Activated T-cell treated with anti-CD3 and anti-CD28 coated beads for 1 hour (primary cell): Measurements from ENCODE around the gene TSPAN7.
A peak's percentile ranks its signal among the peaks of the same experiment; 100 is the strongest.

ENCODE experiments used
- DNase-seq: peaks from one replicate; pipeline ENCODE4 v3.0.0-alpha.2; 2020; ENCODE audit warnings: low read depth

TSPAN7 gene

DNA sequence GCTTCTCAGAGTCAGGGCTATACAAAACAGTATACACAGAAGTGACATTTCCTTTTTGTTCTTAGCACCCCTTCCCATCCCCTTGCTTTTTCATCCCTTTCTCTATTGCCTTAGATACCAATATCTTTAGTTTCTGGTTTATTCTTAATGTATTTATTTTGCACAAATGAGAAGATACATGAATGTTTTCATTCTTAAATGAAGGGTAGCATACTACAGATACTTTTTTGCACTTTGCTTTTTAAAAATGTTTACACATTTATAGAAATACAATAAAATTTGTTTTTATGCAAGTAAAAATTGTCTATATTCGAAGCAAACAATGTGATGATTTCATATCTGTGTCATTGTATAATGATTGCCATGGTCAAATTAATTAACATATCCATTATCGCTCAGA is 33.1 kb downstream of the TSPAN7 start:
- DNase-seq = no peak

DNA sequence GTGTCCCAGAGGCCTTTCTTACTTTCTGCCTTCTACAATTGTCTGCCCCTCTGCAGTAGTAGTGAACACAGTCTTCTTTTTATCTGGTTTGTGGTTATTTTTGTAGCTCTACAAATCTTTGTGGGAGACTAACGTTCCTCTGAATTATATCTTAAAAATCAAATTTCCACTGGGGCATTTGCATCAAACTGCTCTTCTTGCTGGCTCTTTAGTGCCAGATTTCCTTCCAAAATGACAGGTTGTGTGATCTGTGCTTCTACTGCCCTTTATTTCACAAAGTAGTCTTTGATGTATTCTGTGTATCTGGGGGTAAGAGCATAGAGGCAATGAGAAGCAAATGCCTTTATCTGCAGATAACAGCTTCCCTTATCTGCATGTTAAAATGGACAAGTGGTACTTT is 34.5 kb downstream of the TSPAN7 start:
- DNase-seq = no peak

DNA sequence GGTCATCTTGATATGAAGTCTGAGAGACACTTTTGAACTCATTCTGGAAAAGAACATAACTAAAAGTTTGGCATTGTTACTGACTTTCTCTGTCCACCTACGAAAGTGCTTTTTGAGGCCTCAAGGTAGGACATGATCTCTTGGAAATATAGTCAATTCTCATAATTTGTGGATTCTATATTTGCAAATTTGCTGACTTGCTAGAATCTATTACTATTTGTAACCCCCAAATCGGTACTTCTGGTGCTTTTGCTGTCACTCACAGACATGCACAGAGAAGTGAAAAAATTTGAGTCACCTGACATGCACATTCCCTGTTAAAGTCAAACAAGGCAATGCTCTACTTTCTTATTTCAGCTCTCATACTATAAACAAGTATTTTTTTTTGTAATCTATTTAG is 35.6 kb downstream of the TSPAN7 start:
- DNase-seq = no peak

DNA sequence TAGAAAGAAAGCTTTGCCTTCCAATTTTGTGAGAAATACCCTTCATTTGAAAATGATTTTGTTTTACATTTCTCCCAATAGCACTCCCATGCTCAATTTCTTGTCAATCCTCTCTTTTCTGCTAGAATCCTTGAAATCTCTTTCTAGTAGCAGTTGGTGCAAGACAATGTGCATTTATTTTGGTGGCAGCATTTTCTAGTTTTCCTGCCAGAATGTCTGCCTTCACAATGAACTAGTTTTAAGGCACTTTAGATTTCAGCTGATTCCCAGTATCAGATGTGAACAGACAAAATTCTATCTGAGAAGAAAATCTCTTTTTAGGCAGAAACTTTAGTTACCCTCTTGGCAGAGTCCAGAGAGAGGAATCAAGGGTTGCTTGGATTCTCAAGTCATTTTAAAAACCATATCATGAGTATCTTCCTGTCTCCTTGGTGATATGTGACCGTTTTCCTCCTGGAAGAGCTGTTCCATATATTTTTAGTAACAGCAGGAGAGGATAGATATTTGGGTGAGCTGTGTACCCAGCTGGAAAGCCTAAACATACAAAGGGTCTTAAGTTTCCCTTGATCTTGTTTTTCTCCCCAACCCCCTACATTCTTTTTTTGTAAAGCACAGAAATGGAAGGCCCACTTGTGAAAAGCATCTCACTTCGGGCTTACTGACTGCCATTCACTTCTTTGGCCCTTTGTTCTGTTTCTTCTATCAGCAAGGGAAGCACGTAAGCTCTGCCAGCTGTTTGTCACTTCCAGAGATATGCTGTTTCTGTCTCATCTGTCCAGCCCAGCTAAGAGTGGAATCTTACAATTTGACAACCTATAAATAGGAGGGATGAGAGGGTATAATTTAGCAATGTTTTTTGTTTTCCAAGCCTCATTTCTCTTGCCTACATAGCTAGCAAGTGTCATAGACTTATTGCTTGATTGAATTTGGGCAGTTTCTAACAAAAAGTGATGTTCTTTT is 38.7 kb downstream of the TSPAN7 start:
- DNase-seq = no peak

DNA sequence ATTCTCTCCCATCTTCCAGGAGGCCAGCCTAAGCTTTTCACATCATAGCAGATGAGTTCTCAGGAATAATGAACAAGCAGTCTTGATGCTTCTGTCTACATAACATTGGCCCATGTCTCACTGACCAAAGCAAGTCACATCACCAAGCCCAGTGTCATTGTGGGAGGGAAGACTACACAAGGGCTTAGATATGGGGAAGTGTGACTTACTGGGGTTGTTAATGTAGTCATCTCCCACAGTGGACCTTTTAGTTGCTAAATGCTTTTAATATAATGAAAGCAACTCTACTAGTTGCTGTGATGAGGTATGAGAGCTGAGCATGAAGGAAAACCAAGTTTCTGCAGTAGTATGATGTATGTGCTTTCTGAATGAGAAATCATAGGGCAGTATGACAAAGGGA is 40.5 kb downstream of the TSPAN7 start:
- no peak for DNase-seq

DNA sequence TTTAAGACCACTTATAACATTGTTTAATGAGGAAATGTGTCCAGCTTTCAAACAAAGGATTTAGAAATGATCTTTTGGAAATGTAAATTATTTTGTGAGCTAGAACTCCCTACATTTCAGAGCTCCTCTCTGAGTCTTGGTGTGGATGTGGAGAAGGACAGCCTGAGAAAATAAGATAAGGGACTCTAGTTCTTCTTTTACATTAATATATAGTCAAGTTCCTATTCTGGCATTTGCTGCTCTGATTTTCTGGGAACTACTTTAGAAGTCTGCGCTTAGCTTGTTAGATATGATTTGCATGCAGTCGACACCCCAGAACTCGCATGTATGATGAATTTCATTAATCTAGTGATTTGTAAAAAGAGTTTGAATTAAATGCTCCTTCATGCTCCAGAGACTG is 45.5 kb downstream of the TSPAN7 start:
- no peak for DNase-seq

DNA sequence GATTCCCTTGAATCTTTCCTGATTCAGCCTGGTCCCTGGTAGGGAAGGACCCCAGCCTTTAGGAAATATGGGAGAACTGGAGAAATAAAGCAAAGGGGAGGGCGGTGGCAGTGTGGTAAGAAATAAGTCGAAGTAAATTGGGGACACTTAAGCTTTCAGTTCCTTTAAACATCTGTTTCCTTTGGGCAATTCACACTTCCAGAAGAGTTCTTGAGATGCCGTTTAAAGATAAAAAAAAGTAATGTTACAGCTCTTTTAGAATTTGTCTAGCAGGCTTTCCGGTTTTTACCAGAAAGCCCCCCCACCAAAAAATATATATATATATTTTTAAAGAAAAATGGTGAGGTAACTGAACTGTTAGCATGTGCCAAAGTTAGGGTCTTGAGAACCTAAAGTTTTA is 46.6 kb downstream of the TSPAN7 start:
- DNase-seq = no peak

DNA sequence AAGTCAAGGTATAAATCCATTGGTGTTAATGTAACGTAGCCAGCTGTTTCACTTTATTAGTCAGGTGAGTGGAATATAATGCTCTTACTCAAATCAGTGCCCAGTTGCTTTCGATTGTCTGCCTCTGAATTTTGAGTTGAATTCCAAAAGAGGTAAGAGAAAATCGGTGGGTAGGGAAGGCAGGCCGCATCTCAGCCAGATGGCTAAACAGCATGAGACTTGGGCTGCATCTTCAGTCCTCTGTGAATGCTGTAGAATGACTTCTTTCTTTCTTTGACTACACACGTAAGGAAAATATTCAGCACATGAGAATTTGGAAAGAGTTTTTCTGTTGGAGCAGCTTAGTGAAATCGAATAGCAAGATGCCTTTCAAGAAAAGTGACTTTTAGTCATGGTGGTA is 49.5 kb downstream of the TSPAN7 start:
- no peak for DNase-seq

DNA sequence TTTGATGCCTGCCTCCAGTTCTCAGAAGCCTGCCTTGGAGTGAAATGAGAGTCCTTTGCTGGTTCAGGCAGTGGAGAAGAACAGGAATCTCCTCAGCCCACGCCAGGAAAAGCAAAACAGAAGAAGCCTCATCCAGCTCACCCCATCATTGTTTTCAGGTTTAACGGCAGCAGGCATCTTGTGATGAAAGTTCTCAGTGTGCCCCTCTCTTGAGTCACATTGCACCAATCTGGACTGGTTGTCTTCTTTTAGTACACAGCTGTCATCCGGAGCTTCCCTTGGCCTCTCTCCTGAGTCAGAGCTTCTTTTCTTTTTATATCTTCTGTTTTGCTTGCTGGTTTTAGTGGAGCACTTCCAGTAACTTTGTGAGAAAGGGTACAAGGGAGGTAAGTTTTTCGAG is 50.9 kb downstream of the TSPAN7 start:
- no peak for DNase-seq

DNA sequence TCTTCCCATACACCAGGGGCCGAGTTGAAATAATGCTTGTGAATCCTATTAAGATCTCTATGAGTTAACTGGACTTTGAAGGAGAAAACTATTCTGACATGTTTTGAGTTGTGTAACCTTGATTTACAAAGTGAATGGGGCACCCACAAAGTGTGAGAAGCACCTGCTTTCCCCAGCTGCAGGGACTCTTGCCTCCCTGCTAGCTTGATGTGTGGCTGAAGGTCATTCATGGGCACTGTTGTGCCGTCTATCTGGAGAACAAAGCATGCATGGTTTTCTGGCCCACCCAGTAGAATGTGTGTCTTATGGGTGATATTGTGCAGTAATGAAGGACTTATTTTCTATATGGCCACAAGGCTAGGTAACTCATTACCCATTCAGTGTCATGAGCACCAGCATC is 53.1 kb downstream of the TSPAN7 start:
- no peak for DNase-seq

DNA sequence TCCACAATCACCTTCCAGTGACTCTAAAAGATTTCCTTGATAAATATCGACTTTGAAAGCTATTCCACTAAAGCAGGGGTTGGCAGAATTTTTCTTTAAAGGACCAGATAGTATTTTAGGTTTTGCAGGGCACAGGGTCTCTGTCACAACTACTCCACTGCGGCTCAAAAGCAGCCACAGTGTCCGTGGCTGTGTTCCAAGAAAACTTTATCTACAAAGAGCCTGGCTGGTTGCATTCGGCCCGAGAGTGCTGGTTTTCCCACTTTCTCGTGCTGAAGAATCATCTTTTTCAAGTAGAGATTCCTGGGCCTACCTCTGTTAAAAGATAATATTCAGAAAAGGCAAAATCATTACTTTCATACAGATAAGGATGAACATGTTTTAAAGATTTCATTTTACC is 55.6 kb downstream of the TSPAN7 start:
- no peak for DNase-seq

DNA sequence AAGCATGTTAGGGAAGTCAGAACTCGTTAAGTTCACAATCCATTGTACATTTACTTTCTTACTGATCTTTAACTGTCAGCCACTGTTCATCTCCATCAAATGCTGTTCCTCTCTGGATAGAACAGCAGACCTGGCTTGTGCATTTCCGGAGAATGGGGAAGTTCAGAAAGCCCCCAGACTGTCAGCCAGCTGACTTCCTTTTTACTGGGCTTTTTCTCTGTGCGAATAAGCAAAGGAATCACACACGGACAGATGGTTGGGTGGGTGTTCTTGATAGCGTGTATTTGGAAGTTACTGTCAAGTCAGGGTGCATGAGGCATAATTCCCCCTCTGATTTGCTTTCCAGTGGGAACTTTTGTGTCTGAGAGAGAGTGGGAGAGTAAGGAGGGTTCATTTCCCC is 56.8 kb downstream of the TSPAN7 start:
- DNase-seq = no peak

DNA sequence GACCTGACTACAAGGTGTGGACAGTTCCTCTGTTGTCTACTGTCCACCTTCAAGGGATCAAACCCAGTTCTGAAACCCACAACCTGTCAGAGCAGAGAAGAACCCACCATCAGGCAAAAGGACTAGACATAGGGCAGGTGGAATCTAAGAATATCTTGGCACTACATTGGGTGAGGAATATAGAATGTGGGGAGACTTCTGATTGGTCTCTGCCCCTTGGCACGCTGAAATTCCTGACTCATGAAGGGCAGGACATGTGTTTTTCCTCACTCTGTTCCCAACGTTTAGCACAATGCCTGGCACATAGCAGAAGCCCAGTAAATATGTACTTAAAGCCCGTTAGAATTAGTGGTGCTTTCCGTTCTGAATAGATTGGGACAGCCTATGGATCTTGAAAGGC is 59.3 kb downstream of the TSPAN7 start:
- DNase-seq = no peak

DNA sequence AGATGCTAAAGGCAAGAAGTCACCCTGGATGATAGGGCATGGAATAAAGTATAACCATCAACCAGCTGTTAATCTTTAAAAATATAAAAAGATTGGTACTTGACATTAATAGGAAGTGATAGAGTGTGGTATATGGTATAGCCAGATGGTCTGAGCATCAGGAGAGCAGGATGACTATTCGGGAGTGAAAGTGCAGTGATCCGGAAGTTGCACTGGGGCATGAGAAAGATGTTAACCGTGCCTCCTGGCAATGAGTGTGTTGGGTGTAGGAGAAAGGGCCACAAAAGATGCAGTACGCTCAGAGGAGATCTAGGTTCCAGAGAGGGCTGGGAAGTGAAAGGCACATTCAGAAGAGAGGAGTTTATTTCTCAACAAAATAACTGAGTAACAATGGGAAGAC is 65.0 kb downstream of the TSPAN7 start:
- no peak for DNase-seq

DNA sequence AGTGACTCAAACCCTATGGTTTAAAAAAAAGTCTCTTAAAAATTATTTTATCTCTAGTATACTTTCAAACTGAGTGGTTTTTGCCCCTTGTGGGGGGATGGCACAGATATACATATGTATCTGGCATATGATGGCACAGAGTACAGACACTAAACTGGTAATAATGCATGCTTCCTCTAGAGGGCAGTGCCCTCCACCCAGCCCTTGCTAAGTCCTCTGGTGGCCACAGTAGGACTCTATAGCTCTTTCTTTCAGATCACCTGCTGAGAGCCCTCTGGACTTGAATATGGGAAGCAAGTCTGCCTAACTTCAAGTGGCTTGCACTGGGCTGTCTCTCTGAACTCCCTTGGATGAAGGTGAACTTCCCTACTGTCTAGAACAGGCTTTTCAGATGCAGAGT is 66.3 kb downstream of the TSPAN7 start:
- DNase-seq = peak; percentile 0

DNA sequence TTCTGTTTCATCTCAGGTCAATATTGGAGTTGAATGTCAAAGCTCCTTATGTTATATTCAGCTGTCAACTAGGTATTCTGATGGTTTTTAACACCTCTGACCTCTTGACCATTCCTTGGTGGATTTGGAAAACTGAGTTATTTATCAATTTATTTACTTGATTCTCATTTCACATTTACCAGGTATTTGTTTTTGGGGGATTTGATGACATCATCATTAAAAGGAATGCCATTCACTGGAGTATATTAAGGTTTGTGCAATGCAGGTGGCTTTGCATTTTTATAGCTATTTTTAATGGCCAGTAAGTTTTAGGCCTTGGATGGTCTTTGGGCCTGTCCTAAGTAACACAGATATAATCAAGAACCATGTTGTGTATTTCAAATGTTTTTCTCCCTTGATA is 67.2 kb downstream of the TSPAN7 start:
- DNase-seq = no peak

DNA sequence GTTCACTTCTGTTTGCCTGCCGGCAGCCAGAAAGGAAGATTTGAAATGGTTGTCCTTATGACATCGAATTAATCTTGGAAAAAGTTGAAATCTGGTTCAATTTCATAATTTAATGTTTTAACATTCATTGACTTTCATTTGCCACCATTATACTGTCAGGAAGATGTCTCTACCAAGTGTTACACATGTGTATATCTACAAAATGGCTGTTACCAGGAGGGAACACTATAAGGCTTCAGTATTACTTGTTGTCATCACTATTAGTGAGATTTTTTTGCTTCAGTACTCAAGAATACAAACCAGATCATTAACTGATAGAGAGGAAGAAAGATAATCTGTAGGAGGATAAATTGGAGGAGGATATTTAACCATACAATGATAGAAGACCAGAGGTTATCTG is 71.2 kb downstream of the TSPAN7 start:
- no peak for DNase-seq

DNA sequence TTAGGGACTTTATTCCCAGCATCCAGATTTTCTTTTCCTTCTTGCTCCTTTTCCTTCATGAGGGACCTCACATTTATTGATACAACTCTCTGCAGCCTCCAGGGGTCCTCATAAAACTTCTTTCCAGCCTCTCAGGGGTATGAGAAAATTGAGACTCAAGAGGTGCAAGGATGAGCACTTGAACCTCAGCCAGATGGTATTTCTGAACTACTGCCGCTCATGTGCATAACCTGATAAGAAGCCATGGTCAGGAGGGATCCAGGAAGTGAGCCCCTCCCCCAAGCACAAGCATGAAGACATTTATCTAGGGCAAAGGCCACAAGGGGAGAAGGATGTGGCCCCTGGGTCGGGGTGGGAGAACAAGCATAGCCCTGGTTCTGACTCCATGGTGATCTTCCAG is 73.3 kb downstream of the TSPAN7 start:
- DNase-seq = no peak

DNA sequence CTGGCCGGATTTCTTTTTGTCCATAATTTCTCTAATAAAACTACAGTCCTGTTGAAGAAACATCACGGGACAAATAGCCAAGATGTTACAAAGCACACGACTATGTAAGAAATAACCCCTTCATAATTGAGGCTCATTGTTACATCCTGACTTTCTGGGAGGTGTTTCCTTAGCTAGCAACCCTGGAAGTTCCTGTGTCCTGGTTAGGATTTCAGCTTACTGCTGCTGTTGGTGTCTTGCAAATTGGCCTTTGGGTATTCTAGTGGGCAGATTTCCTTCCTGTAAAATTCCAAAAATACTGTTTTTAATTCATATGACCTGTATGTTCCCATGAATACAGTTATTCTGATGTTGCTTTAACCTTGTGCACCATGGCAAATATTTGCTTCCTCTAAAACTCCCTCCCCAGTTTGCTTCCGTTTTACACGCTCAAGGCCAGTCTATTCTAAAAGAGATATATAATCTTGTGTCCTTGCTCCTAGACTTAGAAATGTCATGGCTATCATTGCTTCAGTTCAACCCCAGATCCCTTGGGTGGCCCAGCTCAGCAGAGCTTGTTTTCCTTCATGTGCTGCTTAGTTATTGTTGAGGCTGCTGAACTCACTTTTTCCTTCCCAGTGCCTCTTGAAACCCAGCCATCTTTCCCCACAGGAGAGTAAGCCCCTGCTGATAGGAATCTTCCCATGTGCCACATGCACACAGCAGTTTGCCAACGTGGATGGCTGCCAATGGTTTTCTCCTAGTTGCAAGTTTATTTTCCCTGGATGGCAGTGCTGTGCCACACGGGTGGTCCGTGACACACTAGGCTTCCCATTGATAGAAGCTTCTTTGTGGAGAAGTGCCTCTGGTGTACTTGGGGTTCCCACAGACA is 75.8 kb downstream of the TSPAN7 start:
- no peak for DNase-seq

DNA sequence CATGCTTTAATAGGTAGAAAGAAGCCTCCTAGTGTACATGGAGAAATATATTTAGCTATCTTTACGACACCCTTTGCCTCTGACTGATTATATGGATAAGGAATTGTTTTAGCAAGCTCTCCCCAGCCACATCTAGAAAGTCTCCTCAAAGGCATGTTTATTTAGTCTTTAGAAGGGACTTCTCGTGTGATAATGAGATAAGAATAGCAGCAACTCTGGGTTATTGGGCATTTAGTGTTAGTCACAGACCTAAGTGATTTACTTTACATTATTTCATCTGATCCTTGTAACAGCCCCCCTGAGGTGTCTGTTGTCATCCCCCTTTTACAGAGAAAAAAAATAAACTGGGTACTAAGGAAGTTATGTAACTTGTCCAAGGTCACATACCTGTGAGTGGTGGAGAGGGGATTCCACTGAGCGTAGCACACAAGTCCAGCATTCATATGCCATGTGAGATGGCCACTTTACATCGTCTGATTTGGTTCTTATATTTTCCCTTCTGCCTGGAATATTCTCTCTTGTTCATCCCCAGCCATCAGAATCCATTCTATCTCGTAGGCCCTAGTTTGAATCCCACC is 77.7 kb downstream of the TSPAN7 start:
- DNase-seq = no peak

DNA sequence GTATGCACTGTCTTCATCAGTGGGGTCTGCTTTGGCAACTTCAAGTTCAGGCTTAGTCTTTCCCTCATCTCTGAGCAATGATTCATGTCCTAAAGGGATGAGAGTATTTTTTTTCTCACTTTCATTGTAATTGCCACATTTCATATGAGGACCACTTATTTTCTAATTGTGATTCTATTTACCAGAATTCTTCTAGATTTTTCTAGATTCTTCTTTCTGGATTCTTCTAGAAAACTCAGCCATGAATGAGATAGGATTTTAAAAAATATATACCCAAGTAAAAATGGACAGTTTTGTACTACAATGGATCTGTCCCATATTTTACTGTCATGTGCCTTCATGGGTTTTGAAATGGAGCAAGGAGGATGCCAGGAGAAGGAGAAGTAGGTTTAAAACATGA is 78.4 kb downstream of the TSPAN7 start:
- no peak for DNase-seq

DNA sequence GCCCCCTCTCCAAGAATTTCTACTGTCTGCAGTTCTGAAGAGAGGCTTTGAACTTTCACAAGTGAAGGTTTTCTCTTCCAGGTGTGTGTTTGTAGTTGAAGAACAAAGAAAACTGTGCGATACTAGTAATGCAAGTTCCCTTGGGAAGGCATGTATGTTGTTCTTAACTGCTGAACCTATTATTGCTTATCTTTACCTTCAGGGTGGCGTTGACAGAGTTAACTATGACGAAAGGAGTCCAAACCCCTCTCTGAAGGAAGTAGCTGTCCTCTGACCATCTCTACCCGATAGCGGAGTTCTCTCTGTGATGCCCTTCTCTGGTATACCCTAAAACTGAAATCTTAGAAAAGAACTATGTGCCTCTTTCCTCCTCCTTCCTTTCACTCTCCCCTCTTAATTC is 79.9 kb downstream of the TSPAN7 start:
- DNase-seq = no peak

DNA sequence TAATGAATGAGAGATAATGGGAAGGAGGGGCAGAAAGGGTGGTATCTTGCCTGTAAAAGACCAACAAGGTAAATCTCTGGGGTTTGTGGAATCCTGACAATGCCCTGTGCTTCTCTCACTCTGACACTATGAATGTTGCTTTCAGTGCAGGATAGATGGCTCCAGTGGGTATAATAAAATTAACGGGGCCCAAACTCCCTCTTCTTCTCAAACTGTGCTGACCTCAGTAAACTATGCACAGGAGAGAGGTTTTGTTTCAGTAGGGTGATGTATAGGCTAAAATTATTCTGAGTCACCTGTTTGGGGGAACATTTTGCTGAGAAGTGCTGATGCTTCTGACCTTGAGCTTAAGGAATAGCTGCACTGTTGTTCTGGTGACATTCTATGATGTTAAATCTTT is 82.6 kb downstream of the TSPAN7 start:
- no peak for DNase-seq
